Measurements from ENCODE around the gene RAD50. TPM values are rescaled to one million over a fixed set of nuclear protein-coding genes. Genes with fewer than 3 reads are reported as not detected.

RAD50 gene
- total and polyA plus RNA-seq, 4 donors: 22.0 to 40.5 (median 29.8) TPM

GRCh38 chr5:132679717-132680380 lies 123.1 kb downstream of the RAD50 start:
- no peak overlapping the region for H3K4me3 ChIP-seq (ENCODE audit: low read depth, low read length)
- H3K4me1 ChIP-seq (ENCODE audit: control insufficient read depth, insufficient read depth, low read length): no peaks in the 10 kb centered on the region
- no peak overlapping the region for H3K27ac ChIP-seq (ENCODE audit: low read depth, low read length)
- H3K9me3 ChIP-seq (ENCODE audit: control insufficient read depth, insufficient read depth, low read length): no peaks in the 10 kb centered on the region
- WGBS (ENCODE audit: insufficient coverage): 93% methylated on average over 14 of the region's 15 CpGs
- no peak for DNase-seq (ENCODE audit: low read depth in 4 of 6, low spot score in 6 of 6)
- H3K36me3 ChIP-seq (ENCODE audit: control insufficient read depth, insufficient read depth, low read length): no peaks in the 10 kb centered on the region
- H3K27me3 ChIP-seq (ENCODE audit: control insufficient read depth, insufficient read depth, low read length): no peaks in the 10 kb centered on the region

GRCh38 chr5:132680780-132681475 lies 124.2 kb downstream of the RAD50 start:
- Histone ChIP-seq H3K36me3 (ENCODE audit: control insufficient read depth, insufficient read depth, low read length) (no peaks in the 10 kb centered on the region), H3K4me1 (ENCODE audit: control insufficient read depth, insufficient read depth, low read length) (no peaks in the 10 kb centered on the region), H3K27me3 (ENCODE audit: control insufficient read depth, insufficient read depth, low read length) (no peaks in the 10 kb centered on the region), H3K9me3 (ENCODE audit: control insufficient read depth, insufficient read depth, low read length) (no peaks in the 10 kb centered on the region), H3K27ac (ENCODE audit: low read depth, low read length) (no peak overlapping the region), H3K4me3 (ENCODE audit: low read depth, low read length) (no peak overlapping the region)
- WGBS (ENCODE audit: insufficient coverage): 82% methylated on average over 7 of the region's 8 CpGs
- no peak for DNase-seq (ENCODE audit: low read depth in 4 of 6, low spot score in 6 of 6)

- WGBS (ENCODE audit: insufficient coverage): 84% methylated on average over 1 of the region's 2 CpGs
- Histone ChIP-seq H3K36me3 (ENCODE audit: control insufficient read depth, insufficient read depth, low read length) (no peaks in the 10 kb centered on the region), H3K4me1 (ENCODE audit: control insufficient read depth, insufficient read depth, low read length) (no peaks in the 10 kb centered on the region), H3K27me3 (ENCODE audit: control insufficient read depth, insufficient read depth, low read length) (no peaks in the 10 kb centered on the region), H3K9me3 (ENCODE audit: control insufficient read depth, insufficient read depth, low read length) (no peaks in the 10 kb centered on the region), H3K27ac (ENCODE audit: low read depth, low read length) (no peak overlapping the region), H3K4me3 (ENCODE audit: low read depth, low read length) (no peak overlapping the region)
- no peak for DNase-seq (ENCODE audit: low read depth in 4 of 6, low spot score in 6 of 6)
Observed at GRCh38 chr5:132681476-132681831, 124.7 kb downstream of the RAD50 start.

GRCh38 chr5:132681983-132682382 lies 125.2 kb downstream of the RAD50 start:
- H3K27me3 ChIP-seq (ENCODE audit: control insufficient read depth, insufficient read depth, low read length): no peaks in the 10 kb centered on the region
- DNase-seq (ENCODE audit: low read depth in 4 of 6, low spot score in 6 of 6): no peak
- WGBS (ENCODE audit: insufficient coverage): 100% methylated on average over 1 of the region's 4 CpGs
- H3K36me3 ChIP-seq (ENCODE audit: control insufficient read depth, insufficient read depth, low read length): no peaks in the 10 kb centered on the region
- H3K4me1 ChIP-seq (ENCODE audit: control insufficient read depth, insufficient read depth, low read length): no peaks in the 10 kb centered on the region
- no peaks in the 10 kb centered on the region for H3K9me3 ChIP-seq (ENCODE audit: control insufficient read depth, insufficient read depth, low read length)
- H3K27ac ChIP-seq (ENCODE audit: low read depth, low read length): no peak overlapping the region
- no peak overlapping the region for H3K4me3 ChIP-seq (ENCODE audit: low read depth, low read length)

- Histone ChIP-seq H3K4me1 (ENCODE audit: control insufficient read depth, insufficient read depth, low read length) (no peaks in the 10 kb centered on the region), H3K27ac (ENCODE audit: low read depth, low read length) (no peak overlapping the region), H3K36me3 (ENCODE audit: control insufficient read depth, insufficient read depth, low read length) (no peaks in the 10 kb centered on the region), H3K9me3 (ENCODE audit: control insufficient read depth, insufficient read depth, low read length) (no peaks in the 10 kb centered on the region), H3K4me3 (ENCODE audit: low read depth, low read length) (no peak overlapping the region), H3K27me3 (ENCODE audit: control insufficient read depth, insufficient read depth, low read length) (no peaks in the 10 kb centered on the region)
- DNase-seq (ENCODE audit: low read depth in 4 of 6, low spot score in 6 of 6): no peak
- WGBS (ENCODE audit: insufficient coverage): 92% methylated on average over 3 of the region's 6 CpGs
Observed at GRCh38 chr5:132684491-132684890, 127.7 kb downstream of the RAD50 start.

- H3K9me3 ChIP-seq (ENCODE audit: control insufficient read depth, insufficient read depth, low read length): no peaks in the 10 kb centered on the region
- H3K4me1 ChIP-seq (ENCODE audit: control insufficient read depth, insufficient read depth, low read length): no peaks in the 10 kb centered on the region
- H3K27ac ChIP-seq (ENCODE audit: low read depth, low read length): no peak overlapping the region
- 90% methylated on average over 8 of the region's 12 CpGs for WGBS (ENCODE audit: insufficient coverage)
- H3K4me3 ChIP-seq (ENCODE audit: low read depth, low read length): no peak overlapping the region
- no peaks in the 10 kb centered on the region for H3K27me3 ChIP-seq (ENCODE audit: control insufficient read depth, insufficient read depth, low read length)
- no peak for DNase-seq (ENCODE audit: low read depth in 4 of 6, low spot score in 6 of 6)
- no peaks in the 10 kb centered on the region for H3K36me3 ChIP-seq (ENCODE audit: control insufficient read depth, insufficient read depth, low read length)
Observed at GRCh38 chr5:132684922-132685720, 128.3 kb downstream of the RAD50 start.

- no peaks in the 10 kb centered on the region for H3K4me1 ChIP-seq (ENCODE audit: control insufficient read depth, insufficient read depth, low read length)
- no peak overlapping the region for H3K27ac ChIP-seq (ENCODE audit: low read depth, low read length)
- WGBS (ENCODE audit: insufficient coverage): 90% methylated on average over 3 of the region's 3 CpGs
- no peaks in the 10 kb centered on the region for H3K36me3 ChIP-seq (ENCODE audit: control insufficient read depth, insufficient read depth, low read length)
- no peak overlapping the region for H3K4me3 ChIP-seq (ENCODE audit: low read depth, low read length)
- H3K9me3 ChIP-seq (ENCODE audit: control insufficient read depth, insufficient read depth, low read length): no peaks in the 10 kb centered on the region
- H3K27me3 ChIP-seq (ENCODE audit: control insufficient read depth, insufficient read depth, low read length): no peaks in the 10 kb centered on the region
- DNase-seq (ENCODE audit: low read depth in 4 of 6, low spot score in 6 of 6): no peak
Observed at GRCh38 chr5:132686193-132686592, 129.4 kb downstream of the RAD50 start.

GRCh38 chr5:132687995-132688394 lies 131.2 kb downstream of the RAD50 start:
- Histone ChIP-seq H3K4me1 (ENCODE audit: control insufficient read depth, insufficient read depth, low read length) (no peaks in the 10 kb centered on the region), H3K9me3 (ENCODE audit: control insufficient read depth, insufficient read depth, low read length) (no peaks in the 10 kb centered on the region), H3K27ac (ENCODE audit: low read depth, low read length) (no peak overlapping the region), H3K27me3 (ENCODE audit: control insufficient read depth, insufficient read depth, low read length) (no peaks in the 10 kb centered on the region), H3K4me3 (ENCODE audit: low read depth, low read length) (no peak overlapping the region), H3K36me3 (ENCODE audit: control insufficient read depth, insufficient read depth, low read length) (no peaks in the 10 kb centered on the region)
- 93% methylated on average over 4 of the region's 5 CpGs for WGBS (ENCODE audit: insufficient coverage)
- DNase-seq (ENCODE audit: low read depth in 4 of 6, low spot score in 6 of 6): no peak

GRCh38 chr5:132688536-132689339 lies 132.0 kb downstream of the RAD50 start:
- no peaks in the 10 kb centered on the region for H3K36me3 ChIP-seq (ENCODE audit: control insufficient read depth, insufficient read depth, low read length)
- WGBS (ENCODE audit: insufficient coverage): 83% methylated on average over 2 of the region's 7 CpGs
- no peaks in the 10 kb centered on the region for H3K27me3 ChIP-seq (ENCODE audit: control insufficient read depth, insufficient read depth, low read length)

More at GRCh38 chr5:132688536-132689339, 132.0 kb downstream of the RAD50 start:
- H3K9me3 ChIP-seq (ENCODE audit: control insufficient read depth, insufficient read depth, low read length): no peaks in the 10 kb centered on the region
- no peak overlapping the region for H3K27ac ChIP-seq (ENCODE audit: low read depth, low read length)
- DNase-seq (ENCODE audit: low read depth in 4 of 6, low spot score in 6 of 6): no peak
- no peak overlapping the region for H3K4me3 ChIP-seq (ENCODE audit: low read depth, low read length)
- H3K4me1 ChIP-seq (ENCODE audit: control insufficient read depth, insufficient read depth, low read length): no peaks in the 10 kb centered on the region
